HFFc6 (cell line): ENCODE measurements around the gene CABLES2. TPM values are rescaled to one million over a fixed set of nuclear protein-coding genes. Genes with fewer than 3 reads are reported as not detected.
"Not testable (repeated sequence)": the region's sequence is repeated elsewhere in the genome, so short reads cannot be mapped to it uniquely, and the experiment has no call there.

Experiments
- DNase-seq: peaks from one replicate; pipeline ENCODE4 v3.0.0-alpha.2; 2018
- H3K27ac Mint-ChIP-seq: 2 replicates; pipeline ENCODE4 v1.8.0; 2020; ENCODE audit warnings: mild to moderate bottlenecking, mixed read lengths
- H3K27me3 Mint-ChIP-seq: 2 replicates; pipeline ENCODE4 v1.8.0; 2021; ENCODE audit warnings: mild to moderate bottlenecking, moderate library complexity, mixed read lengths; ENCODE audit not compliant: insufficient read depth
- H3K36me3 Mint-ChIP-seq: 2 replicates; pipeline ENCODE4 v1.8.0; 2021; ENCODE audit warnings: low read depth, mixed read lengths
- H3K4me1 Mint-ChIP-seq: 2 replicates; pipeline ENCODE4 v1.8.0; 2020; ENCODE audit warnings: low read depth, mixed read lengths
- H3K4me3 Mint-ChIP-seq: 2 replicates; pipeline ENCODE4 v1.8.0; 2020; ENCODE audit warnings: mild to moderate bottlenecking, moderate library complexity, mixed read lengths
- H3K9me3 Mint-ChIP-seq: 2 replicates; pipeline ENCODE4 v1.8.0; 2020; ENCODE audit warnings: mild to moderate bottlenecking, mixed read lengths
- total RNA-seq, 6 experiments: library from RNA; stranded (reverse); fragmentation: NEBNext Ultra II Directional; extraction: Animal tissue kit (Norgen Biotek cat#: 25700); gene quantifications; 2 replicates in 1 of 6; 3 replicates in 5 of 6; pipeline ENCODE4 v1.2.3, GENCODE V29; 2021
- TF ChIP-seq, protein P1 (sequence below): fragments of 200-600 bp; sonication (generic); IDR thresholded peaks from 2 replicates; pipeline ENCODE4 v1.5.0; 2021; ENCODE audit warnings: antibody characterized with exemption, mild to moderate bottlenecking

The CABLES2 gene
- total RNA-seq, 6 experiments from 2014 or later, result 4.9 to 7.0 (median 6.6) TPM

DNA sequence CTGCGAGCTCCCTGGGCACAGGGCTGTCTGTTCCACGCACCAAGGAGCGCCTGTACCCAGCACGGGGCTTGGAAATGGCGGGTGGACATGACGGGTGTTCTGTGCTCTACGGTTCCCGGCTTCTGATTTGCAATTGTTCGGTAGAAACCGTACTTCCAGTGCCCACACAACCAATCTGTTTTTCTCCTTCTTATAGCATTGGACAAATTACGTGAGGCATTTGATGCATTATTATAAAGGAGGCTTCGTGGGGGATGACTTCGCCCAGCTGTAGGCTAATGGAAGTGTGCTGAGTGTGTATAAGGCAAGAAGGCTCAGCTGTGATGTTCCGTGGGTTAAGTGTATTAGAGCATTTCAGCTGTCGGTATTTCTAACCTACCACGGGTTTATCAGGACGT, 30.0 kb downstream of the CABLES2 start:
- no peak for DNase-seq
- peaks cover 8% of the 10 kb centered on the region for H3K9me3 Mint-ChIP-seq
- H3K27me3 Mint-ChIP-seq, result peaks cover 3% of the 10 kb centered on the region
- TF ChIP-seq, protein P1, sequence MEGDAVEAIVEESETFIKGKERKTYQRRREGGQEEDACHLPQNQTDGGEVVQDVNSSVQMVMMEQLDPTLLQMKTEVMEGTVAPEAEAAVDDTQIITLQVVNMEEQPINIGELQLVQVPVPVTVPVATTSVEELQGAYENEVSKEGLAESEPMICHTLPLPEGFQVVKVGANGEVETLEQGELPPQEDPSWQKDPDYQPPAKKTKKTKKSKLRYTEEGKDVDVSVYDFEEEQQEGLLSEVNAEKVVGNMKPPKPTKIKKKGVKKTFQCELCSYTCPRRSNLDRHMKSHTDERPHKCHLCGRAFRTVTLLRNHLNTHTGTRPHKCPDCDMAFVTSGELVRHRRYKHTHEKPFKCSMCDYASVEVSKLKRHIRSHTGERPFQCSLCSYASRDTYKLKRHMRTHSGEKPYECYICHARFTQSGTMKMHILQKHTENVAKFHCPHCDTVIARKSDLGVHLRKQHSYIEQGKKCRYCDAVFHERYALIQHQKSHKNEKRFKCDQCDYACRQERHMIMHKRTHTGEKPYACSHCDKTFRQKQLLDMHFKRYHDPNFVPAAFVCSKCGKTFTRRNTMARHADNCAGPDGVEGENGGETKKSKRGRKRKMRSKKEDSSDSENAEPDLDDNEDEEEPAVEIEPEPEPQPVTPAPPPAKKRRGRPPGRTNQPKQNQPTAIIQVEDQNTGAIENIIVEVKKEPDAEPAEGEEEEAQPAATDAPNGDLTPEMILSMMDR, result no peak
- no peak overlapping the region for H3K4me3 Mint-ChIP-seq
- H3K4me1 Mint-ChIP-seq, result no peaks in the 10 kb centered on the region
- H3K36me3 Mint-ChIP-seq, result peaks cover 5% of the 10 kb centered on the region
- no peak overlapping the region for H3K27ac Mint-ChIP-seq

DNA sequence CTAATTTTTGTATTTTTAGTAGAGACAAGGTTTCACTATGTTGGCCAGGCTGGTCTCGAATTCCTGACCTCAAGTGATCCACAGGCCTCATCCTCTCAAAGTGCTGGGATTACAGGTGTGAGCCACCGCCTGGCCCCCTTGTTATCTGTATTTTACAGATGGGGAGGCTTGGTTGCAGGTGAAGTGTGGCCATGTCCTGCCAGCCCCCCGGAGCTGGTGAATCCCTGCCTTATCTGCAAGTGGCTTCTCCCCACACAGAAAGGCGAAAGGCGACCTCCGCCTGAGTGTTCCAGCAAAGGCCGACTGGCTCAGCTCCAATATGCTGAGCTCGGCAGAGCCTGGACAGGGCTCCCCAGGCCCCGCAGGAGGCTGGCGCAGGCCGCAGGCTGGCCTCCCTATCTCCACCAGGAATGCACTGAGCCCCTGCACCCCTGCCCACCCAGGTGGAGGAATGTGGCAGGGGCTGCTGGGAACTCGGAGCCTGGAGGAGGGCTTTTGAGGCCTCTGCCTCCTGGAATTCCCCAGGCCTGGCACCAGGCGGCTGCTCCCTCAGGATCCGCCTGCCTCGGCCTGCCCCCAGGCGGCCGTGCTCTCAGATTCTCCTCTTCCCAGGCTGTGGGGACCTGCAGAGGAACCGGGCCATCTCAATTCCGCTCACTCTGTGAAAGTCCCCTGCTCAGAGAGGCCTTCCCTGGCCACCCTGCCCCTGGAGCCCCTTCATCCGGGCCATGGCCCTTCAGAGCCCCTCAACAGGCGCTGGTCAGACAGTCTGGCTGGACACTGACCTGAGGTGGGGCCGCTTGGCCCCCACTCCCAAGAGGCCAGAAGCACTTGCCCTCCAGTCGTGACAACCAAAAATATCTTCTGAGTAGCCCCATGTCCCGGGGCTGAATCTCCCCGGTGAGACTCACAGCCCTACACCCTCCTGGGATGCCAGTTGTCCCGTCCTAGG, 30.7 kb downstream of the CABLES2 start:
- no peaks in the 10 kb centered on the region for H3K4me1 Mint-ChIP-seq
- TF ChIP-seq, protein P1, result peak; percentile 36; the same call in 1 of the 2 replicates
- H3K36me3 Mint-ChIP-seq, result no peaks in the 10 kb centered on the region
- no peak overlapping the region for H3K27ac Mint-ChIP-seq
- no peak overlapping the region for H3K4me3 Mint-ChIP-seq
- H3K9me3 Mint-ChIP-seq, result peaks cover 3% of the 10 kb centered on the region; the same call in 1 of the 2 replicates
- no peak for DNase-seq
- H3K27me3 Mint-ChIP-seq, result peaks cover 3% of the 10 kb centered on the region; the same call in 1 of the 2 replicates

DNA sequence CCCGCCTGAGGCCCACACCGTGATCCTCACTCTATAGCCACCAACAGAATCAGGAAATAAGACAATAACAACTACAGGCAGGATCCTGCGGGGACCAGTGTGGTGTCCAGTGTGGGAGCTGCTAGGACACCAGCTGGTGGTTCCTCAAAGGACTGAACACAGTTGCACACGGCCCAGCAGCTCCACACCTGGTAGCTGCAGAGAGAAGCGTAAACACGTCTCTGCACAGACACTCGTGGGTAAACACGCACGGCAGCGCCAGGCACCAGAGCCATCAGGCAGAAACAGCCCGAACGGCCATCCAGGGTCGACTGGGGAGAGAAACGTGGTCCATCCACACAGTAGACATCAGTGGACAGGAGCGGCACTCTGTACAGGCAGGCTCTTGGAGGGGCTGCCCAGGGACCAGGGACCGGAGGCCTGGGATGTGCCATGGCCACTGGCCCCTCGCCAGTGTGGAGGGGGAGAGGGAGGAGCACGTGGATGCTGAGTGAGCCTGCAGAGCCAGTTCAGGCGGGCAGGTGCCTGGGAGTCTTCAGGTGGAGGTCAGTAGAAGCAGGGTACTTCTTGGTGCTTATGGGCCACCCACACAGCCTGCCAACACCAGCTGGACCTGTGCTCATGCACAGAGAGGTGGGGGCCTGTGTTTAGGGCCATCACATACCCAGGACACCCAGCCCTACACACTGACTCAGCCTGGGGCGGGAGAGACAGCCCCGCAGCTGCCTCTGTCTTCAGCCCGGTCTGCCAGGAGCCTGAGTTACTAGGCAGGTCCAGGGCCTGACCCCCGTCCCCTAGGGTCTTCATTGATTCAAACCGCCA, 32.5 kb downstream of the CABLES2 start:
- H3K27ac Mint-ChIP-seq, result no peak overlapping the region
- H3K36me3 Mint-ChIP-seq, result no peaks in the 10 kb centered on the region
- H3K27me3 Mint-ChIP-seq, result peaks cover 3% of the 10 kb centered on the region; the same call in 1 of the 2 replicates
- no peak overlapping the region for H3K4me3 Mint-ChIP-seq
- TF ChIP-seq, protein P1, result no peak
- H3K9me3 Mint-ChIP-seq, result peaks cover 3% of the 10 kb centered on the region; the same call in 1 of the 2 replicates
- peaks cover 9% of the 10 kb centered on the region for H3K4me1 Mint-ChIP-seq
- no peak for DNase-seq

DNA sequence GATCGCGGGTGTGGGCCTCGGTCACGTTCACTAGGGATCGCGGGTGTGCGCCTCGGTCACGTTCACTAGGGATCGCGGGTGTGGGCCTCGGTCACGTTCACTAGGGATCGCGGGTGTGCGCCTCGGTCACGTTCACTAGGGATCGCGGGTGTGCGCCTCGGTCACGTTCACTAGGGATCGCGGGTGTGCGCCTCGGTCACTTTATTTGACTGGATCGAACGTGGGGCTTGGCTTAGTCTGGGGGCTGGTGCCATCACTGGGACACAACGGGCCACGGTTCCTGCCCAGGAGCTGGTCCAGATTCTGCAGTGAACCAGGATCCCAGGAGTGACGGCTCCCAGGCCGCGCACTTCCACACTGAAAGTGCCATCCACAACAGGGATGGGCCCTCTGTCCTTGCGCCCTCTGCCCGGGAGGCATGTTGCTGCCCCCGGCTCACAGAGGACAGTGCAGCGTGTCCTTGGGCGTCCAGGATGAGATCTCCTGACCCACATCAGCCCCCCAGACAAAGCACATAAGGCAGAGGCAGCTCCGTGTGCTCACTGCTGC, 33.4 kb downstream of the CABLES2 start:
- not testable (repeated sequence) for H3K4me3 Mint-ChIP-seq, DNase-seq, H3K27me3 Mint-ChIP-seq, H3K36me3 Mint-ChIP-seq, H3K27ac Mint-ChIP-seq, H3K9me3 Mint-ChIP-seq
- H3K4me1 Mint-ChIP-seq, result peaks cover 17% of the 10 kb centered on the region

DNA sequence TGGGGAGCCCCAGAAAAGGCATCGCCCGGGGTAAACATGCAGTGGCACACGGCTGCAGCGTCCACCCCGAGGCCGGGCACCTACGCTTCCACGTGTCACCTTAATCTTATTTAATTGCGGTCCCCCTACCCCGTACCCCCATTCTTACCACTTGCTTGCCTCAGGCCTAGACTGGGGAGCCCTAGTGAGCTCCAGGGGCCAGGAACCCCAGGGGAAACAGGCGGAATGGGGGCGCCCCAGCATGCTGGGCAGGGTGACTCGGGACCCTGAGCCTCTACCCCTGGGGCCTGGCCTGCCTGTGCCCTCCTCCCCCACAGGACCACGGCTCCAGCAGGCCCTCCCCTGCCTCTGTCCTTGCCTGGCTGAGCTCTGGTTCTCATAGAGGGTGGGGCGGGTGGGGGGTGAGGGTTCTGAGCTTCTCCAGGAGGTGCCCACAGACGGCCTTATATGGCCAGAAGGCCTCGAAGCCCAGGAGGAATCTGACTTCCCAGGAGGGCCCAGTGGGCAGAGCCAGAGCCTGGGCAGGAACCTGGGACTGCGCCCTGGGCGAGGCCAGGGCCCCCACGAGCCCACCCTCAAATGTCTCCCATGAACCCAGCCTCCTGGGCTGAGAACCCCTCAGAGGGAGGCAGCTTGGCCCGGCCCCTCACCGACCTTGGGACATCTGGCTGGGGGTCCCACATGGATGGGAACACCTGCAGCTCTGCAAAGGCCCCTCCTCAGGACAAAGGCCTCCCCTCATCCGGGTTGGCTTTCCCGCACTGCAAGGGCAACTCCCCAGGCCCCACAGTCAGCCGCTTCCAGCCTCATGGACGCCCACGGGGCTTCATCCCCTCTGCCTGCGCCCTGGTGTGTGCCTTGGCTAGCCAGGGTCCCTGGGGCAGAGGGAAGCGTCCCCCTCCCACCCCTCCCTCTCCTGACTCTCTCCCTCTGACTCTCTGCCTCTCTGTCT, 34.8 kb downstream of the CABLES2 start:
- Mint-ChIP-seq H3K27me3 (peaks cover 6% of the 10 kb centered on the region; the same call in 1 of the 2 replicates), H3K4me3 (no peak overlapping the region), H3K9me3 (peaks cover 3% of the 10 kb centered on the region; the same call in 1 of the 2 replicates), H3K4me1 (peaks cover 17% of the 10 kb centered on the region), H3K27ac (no peak overlapping the region), H3K36me3 (no peaks in the 10 kb centered on the region)
- TF ChIP-seq, protein P1, result no peak
- DNase-seq, result no peak
